Fibroblast of skin of scalp (primary cell): ENCODE data around the gene OR5D13. TPM values are rescaled to one million over a fixed set of nuclear protein-coding genes. Genes with fewer than 3 reads are reported as not detected.

ENCODE experiments used
- DNase-seq: peaks from one replicate; pipeline ENCODE4 v3.0.0-alpha.2; 2013
- polyA plus RNA-seq, 2 experiments: library from polyadenylated mRNA; unstranded; fragments of 120-200 nt; gene quantifications; one replicate each; pipeline ENCODE4 v1.2.1, GENCODE V29; 2013; ENCODE audit not compliant: insufficient read length in 2 of 2

The OR5D13 gene
- polyA plus RNA-seq (2013, experiment 1 of 2; ENCODE audit: insufficient read length) = not detected
- not detected for polyA plus RNA-seq (2013, experiment 2 of 2; ENCODE audit: insufficient read length)

- no peak for DNase-seq
Observed at GRCh38 chr11:55773138-55773537, at the start of gene OR5D13. Gene OR5D13, plus strand, starts transcription at chr11:55773438. Its CDS starts 0 bp downstream, at chr11:55773438.

GRCh38 chr11:55726715-55727324 is 46.4 kb upstream of the OR5D13 start:
- DNase-seq = no peak

GRCh38 chr11:55732936-55733335 is 40.3 kb upstream of the OR5D13 start:
- DNase-seq = no peak

- no peak for DNase-seq
Observed at GRCh38 chr11:55791606-55792005, 18.4 kb downstream of the OR5D13 start.

GRCh38 chr11:55793321-55793720 is 20.1 kb downstream of the OR5D13 start:
- DNase-seq = no peak

GRCh38 chr11:55795256-55795655 is 22.0 kb downstream of the OR5D13 start, which contains the start of gene OR5D14:
Gene OR5D14, plus strand, starts transcription at chr11:55795556. Its CDS starts 0 bp downstream, at chr11:55795556.
- no peak for DNase-seq

- DNase-seq = no peak
Observed at GRCh38 chr11:55806248-55806647, 33.0 kb downstream of the OR5D13 start.

GRCh38 chr11:55811067-55811466 is 37.8 kb downstream of the OR5D13 start, which contains the start of gene OR5L1:
Gene OR5L1, plus strand, starts transcription at chr11:55811367. Its CDS starts 100 bp downstream, at chr11:55811467.
- no peak for DNase-seq

GRCh38 chr11:55819330-55819729 is 46.1 kb downstream of the OR5D13 start, which contains the start of gene OR5D18:
Gene OR5D18, plus strand, starts transcription at chr11:55819630. Its CDS starts 0 bp downstream, at chr11:55819630.
- DNase-seq = no peak
